GM12878 (cell line): ENCODE measurements around the gene MPZL1. TPM values are rescaled to one million over a fixed set of nuclear protein-coding genes. Genes with fewer than 3 reads are reported as not detected.

ENCODE experiments used
- CEBPZ ChIP-seq: fragments of 150-350 bp; IDR thresholded peaks from 2 replicates; pipeline ENCODE4 v1.6.1; 2016; ENCODE audit warnings: low read depth, low read length
- HSF1 ChIP-seq: fragments of 150-350 bp; IDR thresholded peaks from 2 replicates; pipeline ENCODE4 v1.6.1; 2014; ENCODE audit warnings: mild to moderate bottlenecking, low read depth, low read length
- RELB ChIP-seq: fragments of 450-650 bp; IDR thresholded peaks from 2 replicates; pipeline ENCODE4 v1.6.1; 2017; ENCODE audit warnings: low read depth, mild to moderate bottlenecking, moderate library complexity
- polyA plus RNA-seq, 11 experiments: library from polyadenylated mRNA; depleted of rRNA in 4 of 11; unstranded in 6 of 11; stranded (reverse) in 5 of 11; fragments of >200 nt; fragmentation: Nextera tagmentation in 4 of 11; fragmentation: Illumina TruSeq in 1 of 11; extraction: Ambion mirVana in 4 of 11; extraction: Trizol in 1 of 11; gene quantifications; 1 replicate in 1 of 11; 2 replicates in 10 of 11; pipeline versions ENCODE4 v1.2.1 to v1.2.3, GENCODE V29; 2011 to 2016; ENCODE audit warnings: inconsistent platforms in 2 of 11, missing spikeins in 2 of 11, low read depth in 1 of 11
- total RNA-seq, 4 experiments: library from RNA; depleted of rRNA in 3 of 4; stranded (reverse); fragments of >200 nt in 3 of 4; fragmentation: Illumina TruSeq in 1 of 4; extraction: Trizol in 1 of 4; gene quantifications; 2 replicates each; pipeline versions ENCODE4 v1.2.1 to v1.2.3, GENCODE V29; 2013 to 2021

The MPZL1 gene
- total and polyA plus RNA-seq, 10 of the 15 experiments (the other 5 are each of a cell fraction or from before 2014, with no cell fraction given), result 9.8 to 60.9 (median 45.9) TPM

- no peak for TF ChIP-seq RELB
- no peak for TF ChIP-seq CEBPZ
- no peak for TF ChIP-seq HSF1
- TF ChIP-seq, all 136 proteins: peak for 0
Observed at GRCh38 chr1:167695756-167696561, 25.8 kb upstream of the MPZL1 start (continued).
